ENCODE measurements around the gene TTC33. TPM values are rescaled to one million over a fixed set of nuclear protein-coding genes. Genes with fewer than 3 reads are reported as not detected.

TTC33 gene
- total RNA-seq, 6 experiments from 2014 or later = 5.6 to 9.2 (median 7.0) TPM

DNA sequence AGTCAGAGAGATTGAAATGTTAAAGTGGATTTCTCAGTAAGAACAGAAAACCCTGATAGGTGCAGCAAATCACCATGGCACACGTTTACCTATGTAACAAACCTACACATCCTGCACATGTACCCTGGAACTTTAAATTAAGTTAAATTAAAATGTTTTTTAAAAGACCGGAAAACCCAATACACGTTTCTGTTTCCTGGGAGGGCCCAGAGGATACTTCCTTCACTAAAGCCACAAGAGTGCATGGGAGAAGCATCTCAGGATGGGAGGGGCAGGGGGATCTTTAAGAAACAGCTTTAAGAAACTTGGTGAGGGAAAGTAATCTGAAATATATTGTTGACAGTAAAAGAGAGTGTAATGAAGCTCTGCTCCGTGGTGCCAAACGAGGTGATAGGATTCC, 240.8 kb downstream of the TTC33 start:
- no peak overlapping the region for H3K4me3 ChIP-seq
- intact Hi-C loops (cut with DNase I) = no loop called here
- H3K9me3 ChIP-seq = no peaks in the 10 kb centered on the region
- H3K4me1 ChIP-seq = no peaks in the 10 kb centered on the region
- no peak for TF ChIP-seq POLR2A (IDR thresholded peaks at IDR 0.05)
- TF ChIP-seq, protein P1, sequence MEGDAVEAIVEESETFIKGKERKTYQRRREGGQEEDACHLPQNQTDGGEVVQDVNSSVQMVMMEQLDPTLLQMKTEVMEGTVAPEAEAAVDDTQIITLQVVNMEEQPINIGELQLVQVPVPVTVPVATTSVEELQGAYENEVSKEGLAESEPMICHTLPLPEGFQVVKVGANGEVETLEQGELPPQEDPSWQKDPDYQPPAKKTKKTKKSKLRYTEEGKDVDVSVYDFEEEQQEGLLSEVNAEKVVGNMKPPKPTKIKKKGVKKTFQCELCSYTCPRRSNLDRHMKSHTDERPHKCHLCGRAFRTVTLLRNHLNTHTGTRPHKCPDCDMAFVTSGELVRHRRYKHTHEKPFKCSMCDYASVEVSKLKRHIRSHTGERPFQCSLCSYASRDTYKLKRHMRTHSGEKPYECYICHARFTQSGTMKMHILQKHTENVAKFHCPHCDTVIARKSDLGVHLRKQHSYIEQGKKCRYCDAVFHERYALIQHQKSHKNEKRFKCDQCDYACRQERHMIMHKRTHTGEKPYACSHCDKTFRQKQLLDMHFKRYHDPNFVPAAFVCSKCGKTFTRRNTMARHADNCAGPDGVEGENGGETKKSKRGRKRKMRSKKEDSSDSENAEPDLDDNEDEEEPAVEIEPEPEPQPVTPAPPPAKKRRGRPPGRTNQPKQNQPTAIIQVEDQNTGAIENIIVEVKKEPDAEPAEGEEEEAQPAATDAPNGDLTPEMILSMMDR (IDR thresholded peaks at IDR 0.05) = no peak
- DNase-seq = no peak
- no peak for ATAC-seq
- no peak overlapping the region for H3K27ac ChIP-seq
- no peaks in the 10 kb centered on the region for H3K27me3 ChIP-seq
- 48% methylated on average over 5 of the region's 5 CpGs for WGBS (ENCODE audit: insufficient coverage, low coverage, low lambda C conversion rate, missing lambda C conversion rate)
- no peaks in the 10 kb centered on the region for H3K36me3 ChIP-seq

DNA sequence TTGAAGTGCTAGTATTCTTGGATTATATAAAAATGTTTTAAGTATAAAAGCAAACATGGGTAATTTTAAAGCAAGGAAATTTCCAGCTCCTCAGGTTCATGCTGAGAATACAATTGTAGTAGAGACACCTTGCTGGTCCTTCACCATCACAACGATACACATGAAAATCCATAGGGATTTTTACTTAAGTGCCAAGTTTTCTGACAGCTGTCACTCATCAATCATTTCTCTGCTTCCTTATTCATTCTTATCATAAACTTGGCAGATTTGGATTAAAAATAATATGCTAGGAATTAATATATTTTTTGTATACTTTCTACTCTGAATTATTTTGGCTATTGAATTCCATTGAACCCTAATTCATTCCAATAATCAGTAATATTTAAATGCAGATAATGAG, 244.0 kb downstream of the TTC33 start:
- no peaks in the 10 kb centered on the region for H3K27me3 ChIP-seq
- H3K27ac ChIP-seq = no peak overlapping the region
- no peak for ATAC-seq
- no peak for DNase-seq
- intact Hi-C loops (cut with DNase I) = no loop called here
- no peaks in the 10 kb centered on the region for H3K9me3 ChIP-seq
- H3K36me3 ChIP-seq = no peaks in the 10 kb centered on the region
- TF ChIP-seq POLR2A (IDR thresholded peaks at IDR 0.05) = no peak
- TF ChIP-seq, protein P1 (IDR thresholded peaks at IDR 0.05) = no peak
- H3K4me3 ChIP-seq = no peak overlapping the region
- no peaks in the 10 kb centered on the region for H3K4me1 ChIP-seq
- WGBS (ENCODE audit: insufficient coverage, low coverage, low lambda C conversion rate, missing lambda C conversion rate) = 88% methylated on average over 1 of the region's 1 CpG

- H3K27me3 ChIP-seq = no peaks in the 10 kb centered on the region
- H3K36me3 ChIP-seq = no peaks in the 10 kb centered on the region
- ATAC-seq = no peak
- no peak for DNase-seq
- TF ChIP-seq, protein P1 (IDR thresholded peaks at IDR 0.05) = peak in 2 of 4 donors; percentile 18 to 23
- no peak for TF ChIP-seq POLR2A (IDR thresholded peaks at IDR 0.05)
- no peaks in the 10 kb centered on the region for H3K4me1 ChIP-seq
- no peak overlapping the region for H3K4me3 ChIP-seq
- no peaks in the 10 kb centered on the region for H3K9me3 ChIP-seq
- intact Hi-C loops (cut with DNase I) = no loop called here
- WGBS (ENCODE audit: insufficient coverage, low coverage, low lambda C conversion rate, missing lambda C conversion rate) = 51% methylated on average over 2 of the region's 2 CpGs
- H3K27ac ChIP-seq = no peak overlapping the region
These were observed 248.7 kb downstream of the TTC33 start for GRCh38 chr5:40507095-40507494.

GRCh38 chr5:40505031-40505430, 250.7 kb downstream of the TTC33 start:
- DNase-seq (no peak), ATAC-seq (no peak)
- no peaks in the 10 kb centered on the region for H3K4me1 ChIP-seq
- no peak overlapping the region for H3K4me3 ChIP-seq
- intact Hi-C loops (cut with DNase I) = no loop called here
- H3K27ac ChIP-seq = no peak overlapping the region
- no peaks in the 10 kb centered on the region for H3K9me3 ChIP-seq
- H3K27me3 ChIP-seq = no peaks in the 10 kb centered on the region
- TF ChIP-seq POLR2A (IDR thresholded peaks at IDR 0.05) = no peak
- TF ChIP-seq, protein P1 (IDR thresholded peaks at IDR 0.05) = no peak
- 66% methylated on average over 4 of the region's 4 CpGs for WGBS (ENCODE audit: insufficient coverage, low coverage, low lambda C conversion rate, missing lambda C conversion rate)
- H3K36me3 ChIP-seq = no peaks in the 10 kb centered on the region

GRCh38 chr5:40503439-40503838, 252.3 kb downstream of the TTC33 start:
- Histone ChIP-seq H3K27me3 (no peaks in the 10 kb centered on the region), H3K36me3 (no peaks in the 10 kb centered on the region), H3K27ac (no peak overlapping the region), H3K4me3 (no peak overlapping the region), H3K9me3 (no peaks in the 10 kb centered on the region), H3K4me1 (no peaks in the 10 kb centered on the region)
- TF ChIP-seq POLR2A (IDR thresholded peaks at IDR 0.05) = no peak
- TF ChIP-seq, protein P1 (IDR thresholded peaks at IDR 0.05) = no peak
- WGBS (ENCODE audit: insufficient coverage, low coverage, low lambda C conversion rate, missing lambda C conversion rate) = 52% methylated on average over 2 of the region's 2 CpGs
- no peak for DNase-seq
- peak in 1 of 4 donors; percentile 63 for ATAC-seq
- intact Hi-C loops (cut with DNase I) = no loop called here

Measured in right lobe of liver (tissue), 6 donors.